Neural progenitor cell (in vitro differentiated cells): ENCODE data around the gene CLIP4.

Experiments
- EZH2 ChIP-seq: fragments of 200-600 bp; sonication (generic); IDR thresholded peaks from 2 replicates; pipeline ENCODE4 v1.6.1; 2017; ENCODE audit warnings: antibody characterized with exemption, mild to moderate bottlenecking, moderate library complexity
- EZH2phosphoT487 ChIP-seq: fragments of 200-600 bp; sonication (generic); IDR thresholded peaks from 2 replicates; pipeline ENCODE4 v1.6.1; 2017; ENCODE audit warnings: antibody characterized with exemption
- TF ChIP-seq, protein P1 (sequence below): fragments of 200-600 bp; sonication (generic); IDR thresholded peaks from 2 replicates; pipeline ENCODE4 v1.5.1; 2017; ENCODE audit warnings: antibody characterized with exemption, mild to moderate bottlenecking

DNA sequence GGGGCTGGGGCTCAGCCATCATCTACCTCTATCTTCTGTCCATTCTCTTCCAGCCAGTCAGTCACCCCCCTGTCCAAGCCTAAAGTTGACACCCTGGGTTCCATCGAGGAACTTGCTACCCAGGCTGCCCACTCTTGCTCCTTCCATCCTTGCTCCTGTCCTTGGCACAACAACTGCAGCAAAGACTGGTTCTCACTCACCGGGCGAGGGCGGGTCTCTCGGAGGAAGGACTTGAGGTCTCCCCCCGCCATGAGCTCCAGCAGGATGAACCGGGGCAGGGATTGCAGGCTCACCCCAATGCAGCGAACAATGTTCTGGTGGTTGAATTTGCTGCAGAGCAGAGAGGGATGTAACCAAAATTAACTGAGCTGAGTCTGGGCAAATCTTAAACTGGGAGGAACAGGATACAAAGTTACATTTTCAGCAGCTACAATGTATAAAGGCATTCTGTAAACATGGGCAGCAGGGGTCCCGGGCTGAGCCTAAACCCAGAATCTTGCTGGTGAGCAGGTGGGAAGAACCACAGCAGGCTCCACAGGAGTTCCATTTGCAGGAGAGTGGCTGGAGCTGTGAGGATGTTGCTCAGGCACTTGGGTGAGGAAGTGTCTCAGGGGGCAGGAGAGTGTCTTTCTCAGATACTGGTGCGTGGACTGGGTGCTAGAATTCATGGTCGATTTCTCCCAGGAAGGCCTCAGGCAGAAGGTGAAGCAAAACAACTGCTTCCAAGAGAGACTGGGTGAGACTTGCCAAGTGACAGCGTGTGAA, 105.5 kb downstream of the CLIP4 start:
- TF ChIP-seq EZH2 (no peak), EZH2phosphoT487 (no peak)
- TF ChIP-seq, protein P1, sequence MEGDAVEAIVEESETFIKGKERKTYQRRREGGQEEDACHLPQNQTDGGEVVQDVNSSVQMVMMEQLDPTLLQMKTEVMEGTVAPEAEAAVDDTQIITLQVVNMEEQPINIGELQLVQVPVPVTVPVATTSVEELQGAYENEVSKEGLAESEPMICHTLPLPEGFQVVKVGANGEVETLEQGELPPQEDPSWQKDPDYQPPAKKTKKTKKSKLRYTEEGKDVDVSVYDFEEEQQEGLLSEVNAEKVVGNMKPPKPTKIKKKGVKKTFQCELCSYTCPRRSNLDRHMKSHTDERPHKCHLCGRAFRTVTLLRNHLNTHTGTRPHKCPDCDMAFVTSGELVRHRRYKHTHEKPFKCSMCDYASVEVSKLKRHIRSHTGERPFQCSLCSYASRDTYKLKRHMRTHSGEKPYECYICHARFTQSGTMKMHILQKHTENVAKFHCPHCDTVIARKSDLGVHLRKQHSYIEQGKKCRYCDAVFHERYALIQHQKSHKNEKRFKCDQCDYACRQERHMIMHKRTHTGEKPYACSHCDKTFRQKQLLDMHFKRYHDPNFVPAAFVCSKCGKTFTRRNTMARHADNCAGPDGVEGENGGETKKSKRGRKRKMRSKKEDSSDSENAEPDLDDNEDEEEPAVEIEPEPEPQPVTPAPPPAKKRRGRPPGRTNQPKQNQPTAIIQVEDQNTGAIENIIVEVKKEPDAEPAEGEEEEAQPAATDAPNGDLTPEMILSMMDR: no peak
